KG1 (cell line): ENCODE data around the gene SORBS1.
"Not testable (repeated sequence)": the region's sequence is repeated elsewhere in the genome, so short reads cannot be mapped to it uniquely, and the experiment has no call there.

Experiments
- DNase-seq: peaks from one replicate; lab custom pipeline; 2025; lab: John Stamatoyannopoulos, UW

Gene SORBS1

GRCh38 chr10:95482501-95483233, 78.5 kb downstream of the SORBS1 start:
- DNase-seq = no peak

- no peak for DNase-seq
Observed at GRCh38 chr10:95480901-95481491, 80.2 kb downstream of the SORBS1 start.

- DNase-seq = no peak
Observed at GRCh38 chr10:95480102-95480900, 80.9 kb downstream of the SORBS1 start.

- no peak for DNase-seq
Observed at GRCh38 chr10:95478935-95479334, 82.2 kb downstream of the SORBS1 start.

- DNase-seq = no peak
Observed at GRCh38 chr10:95478185-95478584, 83.0 kb downstream of the SORBS1 start.

- DNase-seq = no peak
Observed at GRCh38 chr10:95477175-95477520, 84.0 kb downstream of the SORBS1 start.

DNA sequence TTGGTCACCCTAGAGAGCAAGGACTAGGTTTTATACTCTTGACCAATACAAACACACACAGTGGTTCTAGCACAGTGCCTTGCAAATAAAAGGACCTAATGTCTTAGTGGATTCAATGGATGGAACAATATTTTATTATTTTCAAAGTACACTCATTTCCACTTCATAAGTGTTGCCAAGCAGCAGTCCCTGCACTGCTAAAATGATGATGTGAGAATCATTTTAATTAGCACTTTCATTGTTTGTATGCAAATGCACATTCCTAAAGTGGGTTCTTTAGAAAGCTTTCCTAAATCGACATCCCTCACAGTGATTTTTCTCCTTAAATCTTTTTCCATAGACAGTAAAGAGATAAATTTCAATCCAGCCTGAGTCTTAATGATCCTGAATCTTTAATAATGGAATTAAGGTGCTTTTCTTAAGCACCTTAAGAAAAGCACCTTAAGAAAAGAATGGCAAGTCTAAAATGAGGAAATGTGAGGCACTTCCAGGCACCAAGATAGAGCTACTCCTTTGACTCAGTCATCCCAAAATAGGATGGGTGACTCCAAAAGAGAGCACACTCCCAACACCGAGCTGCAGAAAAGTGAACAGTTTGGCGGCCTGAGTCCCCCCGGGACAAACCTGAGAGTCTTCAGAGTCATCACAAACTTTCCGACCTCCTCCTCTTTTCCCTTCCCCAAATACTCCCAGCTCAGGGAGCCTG, 84.5 kb downstream of the SORBS1 start:
- DNase-seq = no peak

- no peak for DNase-seq
Observed at GRCh38 chr10:95475827-95476468, 85.2 kb downstream of the SORBS1 start.

- no peak for DNase-seq
Observed at GRCh38 chr10:95475003-95475383, 86.2 kb downstream of the SORBS1 start.

DNA sequence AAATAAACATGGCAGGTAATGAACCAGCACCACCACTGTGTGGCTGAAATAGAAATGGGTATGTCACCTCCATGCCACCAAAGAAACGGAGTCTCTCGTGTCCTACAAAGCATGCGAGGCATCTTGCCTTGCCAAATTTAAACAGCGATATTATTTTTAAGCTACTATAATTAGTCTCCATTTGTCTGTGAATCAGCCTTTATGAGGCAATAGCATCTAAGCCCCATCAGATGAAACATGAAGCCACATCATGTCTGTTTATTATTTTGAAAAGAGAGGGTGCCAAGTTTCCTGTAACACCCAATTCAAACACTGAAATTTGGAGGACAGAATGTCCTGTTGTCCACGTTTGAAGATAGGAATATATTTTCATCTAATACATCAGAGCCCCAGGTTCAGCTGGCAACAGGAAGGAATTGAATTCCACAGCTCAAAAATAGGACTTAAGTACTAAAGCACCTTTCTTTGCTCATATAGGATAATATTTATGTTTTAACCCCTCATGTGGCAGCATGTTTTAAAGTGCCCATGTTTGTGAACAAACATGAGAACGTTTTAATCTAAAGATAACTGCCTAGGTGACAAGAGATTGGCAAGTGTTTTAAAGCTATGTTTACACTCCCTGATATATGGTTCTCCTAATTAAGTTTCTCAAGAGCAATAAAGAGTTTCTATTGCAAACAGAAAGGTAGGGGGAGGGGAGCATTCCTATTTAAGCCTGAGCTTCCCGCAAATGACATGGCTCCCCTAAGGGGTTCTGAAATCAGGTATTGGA, 86.8 kb downstream of the SORBS1 start:
- no peak for DNase-seq

GRCh38 chr10:95472304-95473088, 88.7 kb downstream of the SORBS1 start:
- DNase-seq = no peak

DNA sequence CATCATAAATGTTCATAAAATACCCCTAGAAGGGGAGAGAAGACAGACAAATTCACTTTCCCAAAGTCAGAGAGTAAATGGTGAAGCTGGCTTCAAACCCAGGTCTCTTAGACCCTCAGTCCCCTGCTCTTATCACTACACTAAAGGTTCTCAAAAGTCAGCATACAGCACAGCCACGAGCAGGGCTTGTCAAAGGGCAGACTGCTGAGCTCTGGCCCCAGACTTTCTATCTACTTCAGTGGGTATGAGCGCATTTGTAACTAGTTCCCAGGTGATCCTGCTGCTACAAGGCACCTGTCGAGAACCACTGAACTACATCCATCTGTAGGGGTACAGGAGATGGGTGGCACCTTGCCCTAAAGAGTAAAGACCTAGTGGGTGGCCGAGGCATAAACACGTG, 91.5 kb downstream of the SORBS1 start:
- DNase-seq = no peak

GRCh38 chr10:95469251-95469650, 91.9 kb downstream of the SORBS1 start:
- DNase-seq = no peak

- not testable (repeated sequence) for DNase-seq
Observed at GRCh38 chr10:95467642-95468041, 93.5 kb downstream of the SORBS1 start.

GRCh38 chr10:95467162-95467599, 94.0 kb downstream of the SORBS1 start:
- no peak for DNase-seq

GRCh38 chr10:95466436-95466835, 94.7 kb downstream of the SORBS1 start:
- no peak for DNase-seq

- DNase-seq = no peak
Observed at GRCh38 chr10:95464280-95464679, 96.9 kb downstream of the SORBS1 start.

GRCh38 chr10:95462740-95463667, 98.2 kb downstream of the SORBS1 start:
- no peak for DNase-seq

DNA sequence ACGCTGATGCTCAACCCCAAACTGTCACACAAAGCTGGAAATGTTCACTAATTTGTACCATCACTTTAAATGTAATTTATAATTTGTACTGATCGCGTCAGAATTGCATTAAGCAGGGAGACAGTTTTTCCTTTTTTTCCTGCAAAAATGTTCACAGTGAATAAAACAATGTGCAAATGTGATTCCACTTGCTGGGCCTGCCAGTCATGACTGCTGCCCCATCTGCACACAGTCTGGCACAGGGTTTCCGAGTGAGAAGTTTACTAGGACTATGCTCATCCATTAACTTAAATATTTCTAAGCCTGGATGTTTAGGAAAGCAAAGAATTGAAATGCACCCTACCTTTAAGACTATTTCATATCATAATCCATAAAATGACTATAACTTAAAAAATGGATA, 99.6 kb downstream of the SORBS1 start:
- no peak for DNase-seq
